ENCODE measurements around the gene CLHC1.
A peak's percentile ranks its signal among the peaks of the same experiment; 100 is the strongest.
"Not testable (repeated sequence)": the region's sequence is repeated elsewhere in the genome, so short reads cannot be mapped to it uniquely, and the experiment has no call there.

The CLHC1 gene

DNA sequence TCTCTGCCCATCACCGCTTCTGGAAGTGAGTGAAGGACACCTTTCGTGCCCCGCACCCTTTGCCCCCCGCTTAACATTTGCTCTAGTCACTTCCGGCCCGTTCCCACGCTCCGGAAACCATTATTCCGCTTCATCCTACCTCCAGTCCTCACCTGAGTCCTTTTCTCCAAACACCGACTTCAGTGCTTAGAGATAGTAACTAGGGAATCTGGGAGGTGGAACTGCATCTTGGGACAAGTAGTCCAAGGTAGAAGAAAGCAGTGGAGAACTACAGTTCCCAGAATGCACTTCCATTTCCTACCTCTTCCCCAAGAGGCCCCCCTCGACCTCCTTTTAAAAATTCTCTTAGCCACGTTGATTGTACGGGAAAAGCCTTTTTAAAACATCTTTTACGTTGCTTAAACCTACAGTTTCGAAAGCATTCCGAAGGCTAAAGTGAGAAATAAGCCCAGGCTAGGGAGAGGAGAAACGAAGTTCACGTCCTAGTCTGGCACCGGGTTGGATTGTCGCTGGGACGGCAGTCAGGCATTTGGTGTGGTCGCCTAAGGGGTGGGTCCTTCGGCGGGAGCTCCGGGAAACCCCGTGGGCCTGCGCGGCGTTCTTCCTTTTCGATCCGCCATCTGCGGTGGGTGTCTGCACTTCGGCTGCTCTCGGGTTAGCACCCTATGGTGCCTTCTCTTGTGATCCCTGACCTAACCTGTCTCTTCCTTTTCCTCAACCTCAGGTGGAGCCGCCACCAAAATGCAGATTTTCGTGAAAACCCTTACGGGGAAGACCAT is at the start of gene CLHC1, which contains the start of gene RPS27A:
Gene CLHC1 (minus strand): TSS at position 210 of the 779 bp plus-strand sequence. CDS start 9,882 bp downstream, outside the sequence.
Gene RPS27A (plus strand): TSS at position 605 of the 779 bp plus-strand sequence. CDS start 137 bp downstream, at position 742.
- DNase-seq (ENCODE audit: low spot score), result peak; percentile 98

DNA sequence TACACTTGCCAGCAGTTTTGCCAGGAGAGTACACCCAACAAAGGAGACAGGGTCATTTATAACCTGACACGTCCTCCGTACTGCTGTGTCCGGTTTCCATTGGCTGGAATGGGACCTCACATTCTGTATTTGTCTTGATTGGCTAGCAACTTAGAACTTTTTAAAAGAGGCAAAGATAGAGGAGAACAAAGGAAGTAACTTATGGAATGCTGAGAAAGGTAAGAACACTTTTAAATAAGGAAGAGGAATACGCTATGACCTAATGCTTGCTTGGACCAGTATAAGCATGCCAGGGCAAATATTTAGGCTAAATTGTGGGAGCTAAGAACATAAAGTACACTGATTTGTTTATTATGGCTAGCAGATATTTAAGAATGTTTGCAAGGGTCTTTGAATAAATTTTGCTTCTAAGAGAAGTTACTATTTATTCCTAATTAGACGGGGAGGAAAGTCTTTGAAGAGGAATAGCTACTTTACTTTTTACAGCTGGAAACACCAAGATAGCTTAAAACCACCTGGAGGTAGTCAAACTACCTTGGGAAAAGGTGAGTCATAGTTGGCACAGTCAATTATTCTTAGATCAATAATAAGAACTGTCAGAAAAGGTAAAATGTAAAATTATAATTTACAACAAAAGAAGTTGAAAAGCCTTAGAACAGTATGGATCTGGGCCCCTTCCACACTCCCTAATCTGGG is 48.9 kb upstream of the CLHC1 start:
- not testable (repeated sequence) for DNase-seq (ENCODE audit: low spot score)

DNA sequence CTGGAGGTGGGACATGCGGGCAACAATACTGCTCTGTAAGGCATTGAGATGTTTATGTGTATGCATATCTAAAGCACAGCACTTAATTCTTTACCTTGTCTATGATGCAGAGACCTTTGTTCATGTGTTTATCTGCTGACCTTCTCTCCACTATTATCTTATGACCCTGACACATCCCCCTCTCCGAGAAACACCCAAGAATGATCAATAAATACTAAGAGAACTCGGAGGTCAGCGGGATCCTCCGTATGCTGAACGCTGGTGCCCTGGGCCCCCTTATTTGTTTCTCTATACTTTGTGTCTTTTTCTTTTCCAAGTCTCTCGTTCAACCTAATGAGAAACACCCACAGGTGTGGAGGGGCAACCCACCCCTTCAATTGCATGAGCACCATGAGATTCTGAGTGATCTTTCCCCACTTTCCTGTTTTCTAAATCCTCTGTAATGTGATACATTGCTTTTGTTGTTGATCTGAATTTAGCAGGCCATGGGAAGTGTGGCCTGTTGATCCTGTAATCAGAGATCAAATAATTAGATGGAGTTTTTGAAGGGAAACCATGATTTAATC is 47.8 kb upstream of the CLHC1 start:
- not testable (repeated sequence) for DNase-seq (ENCODE audit: low spot score)

DNA sequence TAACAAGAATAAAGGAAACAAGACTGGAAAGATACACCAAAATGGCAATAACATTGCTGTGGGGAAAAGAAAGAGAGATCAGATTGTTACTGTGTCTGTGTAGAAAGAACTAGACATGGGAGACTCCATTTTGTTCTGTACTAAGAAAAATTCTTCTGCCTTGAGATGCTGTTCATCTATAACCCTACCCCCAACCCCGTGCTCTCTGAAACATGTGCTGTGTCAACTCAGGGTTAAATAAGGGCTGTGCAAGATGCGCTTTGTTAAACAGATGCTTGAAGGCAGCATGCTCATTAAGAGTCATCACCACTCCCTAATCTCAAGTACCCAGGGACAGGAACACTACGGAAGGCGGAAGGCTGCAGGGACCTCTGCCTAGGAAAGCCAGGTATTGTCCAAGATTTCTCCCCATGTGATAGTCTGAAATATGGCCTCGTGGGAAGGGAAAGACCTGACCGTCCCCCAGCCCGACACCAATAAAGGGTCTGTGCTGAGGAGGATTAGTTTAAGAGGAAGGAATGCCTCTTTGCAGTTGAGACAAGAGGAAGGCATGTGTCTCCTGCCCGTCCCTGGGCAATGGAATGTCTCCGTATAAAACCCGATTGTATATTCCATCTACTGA is 47.2 kb upstream of the CLHC1 start:
- DNase-seq (ENCODE audit: low spot score), result not testable (repeated sequence)

DNA sequence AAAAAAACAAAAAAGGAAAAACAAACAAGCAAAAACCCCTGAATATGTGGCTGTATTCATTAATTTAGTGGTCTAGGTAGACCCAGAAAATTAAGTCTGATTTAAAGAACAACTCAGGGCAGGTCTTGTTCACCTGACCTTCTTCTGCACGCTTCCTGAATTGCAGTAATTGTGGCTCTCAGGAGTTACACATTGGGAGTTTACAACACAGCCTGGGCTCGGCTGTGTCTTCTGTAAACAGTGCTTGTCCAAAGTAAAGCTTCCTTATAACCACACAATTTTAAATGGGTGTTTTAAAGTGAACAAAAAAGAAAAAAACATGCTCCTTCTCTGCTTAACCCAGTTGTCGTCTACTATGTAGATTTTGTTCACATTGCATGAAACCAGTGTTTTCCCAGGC is 45.2 kb upstream of the CLHC1 start:
- no peak for DNase-seq (ENCODE audit: low spot score)

DNA sequence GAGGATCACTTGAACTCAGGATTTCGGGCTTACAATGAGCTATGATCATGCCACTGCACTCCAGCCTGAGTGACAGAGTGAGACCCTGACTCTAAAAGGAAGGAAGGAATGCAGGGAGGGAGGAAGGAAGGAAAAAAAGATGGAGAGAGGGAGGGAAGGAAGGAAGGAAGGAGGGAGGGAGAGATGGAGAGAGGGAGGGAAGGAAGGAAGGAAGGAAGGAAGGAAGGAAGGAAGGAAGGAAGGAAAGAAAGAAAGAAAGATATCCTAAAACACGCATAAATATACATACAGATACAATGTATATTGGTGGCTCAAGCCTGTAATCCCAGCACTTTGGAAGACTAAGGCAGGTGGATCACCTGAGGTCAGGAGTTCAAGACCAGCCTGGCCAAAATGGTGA is 42.3 kb upstream of the CLHC1 start:
- DNase-seq (ENCODE audit: low spot score), result not testable (repeated sequence)

DNA sequence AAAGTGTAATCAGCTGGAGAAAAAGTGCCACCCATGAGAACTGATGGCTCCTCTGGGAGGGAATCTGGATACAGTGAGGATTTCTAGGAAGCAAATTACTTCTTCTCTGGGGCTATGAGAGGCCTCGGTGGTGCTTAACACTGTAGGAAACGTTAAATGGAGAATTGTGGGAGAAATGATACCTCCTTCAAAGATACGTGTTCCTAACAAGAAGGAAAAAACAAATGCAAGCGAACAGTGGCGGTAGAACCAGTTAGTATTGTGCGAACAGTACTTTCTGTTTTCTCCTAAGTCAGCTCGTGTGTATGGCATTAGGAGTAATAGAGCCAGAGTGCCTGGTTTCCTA is 37.5 kb upstream of the CLHC1 start:
- peak; percentile 21 for DNase-seq (ENCODE audit: low spot score)

DNA sequence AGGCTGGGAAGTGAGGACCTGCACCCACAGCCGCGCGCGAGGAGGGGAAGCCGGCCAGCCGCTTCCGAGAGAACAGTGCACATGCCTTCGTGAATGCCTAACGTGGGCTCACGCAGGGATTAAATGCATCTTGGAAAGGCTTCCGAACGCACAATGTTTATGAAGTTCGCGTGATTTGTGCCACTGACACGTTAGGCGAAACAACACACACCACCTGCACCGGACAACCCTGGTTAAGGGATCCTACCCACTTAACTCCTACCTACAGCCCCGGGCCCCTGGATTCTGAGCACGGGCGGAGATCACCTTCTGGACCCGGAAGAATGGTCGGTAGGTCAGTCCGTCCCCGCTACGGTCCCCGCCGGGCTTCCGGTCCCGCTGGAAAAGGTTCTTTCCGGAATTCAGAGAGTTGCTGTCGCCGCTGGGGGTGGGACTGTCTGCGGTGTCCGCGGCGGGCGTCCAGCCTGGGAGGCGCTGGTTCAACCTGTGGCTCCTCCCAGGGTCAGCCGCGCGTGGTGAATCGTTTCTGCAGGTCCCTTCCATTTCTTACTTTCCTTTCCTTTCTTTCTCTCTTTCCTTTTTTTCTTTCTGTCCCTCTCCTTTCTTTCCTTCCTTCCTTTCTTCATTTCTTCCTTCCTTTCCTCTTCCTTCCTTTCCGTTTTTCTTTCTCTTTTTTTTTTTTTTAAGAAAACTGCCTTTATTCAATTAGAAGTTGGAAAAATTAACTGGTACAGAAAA is 37.0 kb upstream of the CLHC1 start, which contains the start of gene MTIF2:
Gene MTIF2 (minus strand): TSS at position 325 of the 738 bp plus-strand sequence. CDS start 5,373 bp downstream, outside the sequence.
- peak; percentile 96 for DNase-seq (ENCODE audit: low spot score)

DNA sequence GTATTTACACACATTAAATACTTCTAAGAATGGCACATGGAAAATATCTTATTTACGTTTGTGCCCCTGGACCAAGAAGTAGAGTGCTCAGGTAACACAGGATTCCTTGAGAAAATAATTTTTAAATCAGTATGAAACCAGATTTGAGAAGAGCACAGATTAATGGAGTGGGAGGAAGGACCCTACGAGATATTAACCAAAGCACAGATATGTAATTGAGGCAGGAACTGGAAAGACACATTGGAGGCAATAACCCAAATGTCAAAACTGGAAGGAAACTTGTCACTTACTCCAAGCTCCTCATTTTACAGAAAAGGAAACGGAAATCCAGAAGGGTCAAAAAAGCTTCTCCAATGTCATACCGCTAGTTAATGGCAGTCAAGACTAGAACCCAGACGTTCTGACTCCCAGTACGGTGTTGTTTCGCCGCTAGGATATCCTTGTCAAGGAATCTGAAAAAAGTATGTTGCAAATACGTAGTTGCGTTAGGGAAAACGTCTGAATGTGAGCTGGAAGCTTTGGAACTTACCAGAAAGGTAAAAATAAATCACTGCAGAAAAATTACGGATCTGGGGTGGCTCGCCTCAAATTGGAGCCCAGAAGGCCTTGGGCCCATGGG is 36.3 kb upstream of the CLHC1 start:
- peak; percentile 55 for DNase-seq (ENCODE audit: low spot score)

DNA sequence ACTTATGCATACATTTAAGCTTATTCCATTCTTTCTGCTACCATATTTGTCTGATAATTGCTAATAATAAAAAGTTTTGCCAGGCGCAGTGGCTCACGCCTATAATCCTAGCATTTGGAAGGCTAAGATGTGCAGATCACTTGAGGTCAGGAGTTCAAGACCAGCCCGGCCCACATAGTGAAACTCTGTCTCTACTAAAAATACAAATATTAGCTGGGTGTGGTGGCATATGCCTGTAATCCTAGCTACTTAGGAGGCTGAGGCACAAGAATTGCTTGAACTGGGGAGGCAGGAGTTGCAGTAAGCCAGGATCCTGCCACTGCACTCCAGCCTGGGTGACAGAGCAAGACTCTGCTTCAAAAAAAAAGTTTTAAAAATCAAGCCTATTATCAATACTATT is 27.5 kb upstream of the CLHC1 start:
- DNase-seq (ENCODE audit: low spot score), result not testable (repeated sequence)

DNA sequence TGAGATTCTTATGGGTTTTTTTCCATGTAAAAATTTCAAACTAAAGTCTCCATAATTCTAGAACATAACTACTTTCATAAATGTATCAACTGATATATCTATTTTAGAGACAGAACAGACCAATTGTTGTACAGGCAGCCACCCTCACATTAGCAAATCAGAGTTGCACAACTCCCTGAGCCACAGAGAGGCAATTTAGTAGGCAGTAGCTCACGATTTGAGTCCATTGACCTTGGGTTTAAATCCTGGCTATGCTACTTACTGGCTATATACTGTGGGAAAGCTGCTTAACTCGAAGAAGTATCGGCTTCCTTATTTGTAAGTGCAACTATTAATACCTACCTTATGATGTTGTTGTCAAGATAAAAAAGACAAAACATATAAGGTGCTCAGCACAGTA is 20.7 kb upstream of the CLHC1 start:
- DNase-seq (ENCODE audit: low spot score), result no peak

DNA sequence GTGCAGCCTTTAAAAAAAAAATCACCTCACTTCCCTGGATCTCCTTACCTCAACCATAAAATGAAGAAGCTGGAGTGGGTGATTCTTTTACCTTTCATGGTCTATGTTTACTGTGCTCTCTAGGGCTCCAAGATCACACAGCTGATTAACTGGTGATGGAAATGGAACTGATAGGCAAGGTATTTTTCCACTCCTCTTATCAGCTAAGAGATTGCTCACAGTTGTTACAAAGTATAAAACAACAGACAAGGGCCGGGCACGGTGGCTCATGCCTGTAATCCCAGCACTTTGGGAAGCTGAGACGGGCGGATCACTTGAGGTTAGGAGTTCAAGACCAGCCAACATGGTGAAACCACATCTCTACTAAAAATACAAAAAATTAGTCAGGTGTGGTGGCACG is 14.9 kb upstream of the CLHC1 start:
- DNase-seq (ENCODE audit: low spot score), result no peak

DNA sequence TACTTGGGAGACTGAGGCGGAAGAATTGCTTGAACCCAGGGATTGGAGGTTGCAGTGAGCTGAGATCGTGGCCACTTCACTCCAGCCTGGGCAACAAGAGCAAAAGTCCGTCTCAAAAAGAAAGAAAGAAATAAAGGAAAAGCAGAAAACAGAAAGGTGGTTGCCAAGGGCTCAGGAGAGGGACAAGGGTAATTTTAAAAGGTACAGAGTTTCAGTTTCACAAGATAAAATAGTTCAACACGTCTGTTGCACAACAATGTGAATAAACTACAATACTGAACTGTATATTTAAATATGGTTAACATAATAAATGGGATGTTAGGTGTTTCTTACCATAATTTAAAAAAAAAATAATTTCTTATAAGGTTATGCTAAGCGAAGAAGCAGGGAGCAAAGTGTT is 13.3 kb upstream of the CLHC1 start:
- DNase-seq (ENCODE audit: low spot score), result no peak

DNA sequence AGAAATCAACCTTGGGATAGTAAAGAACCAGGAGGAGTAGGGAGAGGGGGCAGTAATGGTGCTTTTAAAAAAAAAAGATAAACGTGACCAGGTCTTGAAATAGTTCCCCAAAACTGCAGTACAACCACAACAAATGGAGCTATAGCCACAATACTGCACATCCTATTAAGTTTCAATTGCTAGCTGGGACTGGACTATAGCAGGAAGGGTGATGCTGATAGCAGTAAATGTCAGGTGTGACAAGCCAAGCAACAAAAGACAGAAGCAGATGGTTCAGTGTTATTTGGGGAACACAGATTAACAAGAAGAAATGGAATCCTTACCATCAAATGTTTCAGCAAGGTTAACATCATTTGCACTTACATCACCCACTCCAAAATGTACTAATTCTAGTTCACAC is 10.5 kb upstream of the CLHC1 start:
- DNase-seq (ENCODE audit: low spot score), result no peak

DNA sequence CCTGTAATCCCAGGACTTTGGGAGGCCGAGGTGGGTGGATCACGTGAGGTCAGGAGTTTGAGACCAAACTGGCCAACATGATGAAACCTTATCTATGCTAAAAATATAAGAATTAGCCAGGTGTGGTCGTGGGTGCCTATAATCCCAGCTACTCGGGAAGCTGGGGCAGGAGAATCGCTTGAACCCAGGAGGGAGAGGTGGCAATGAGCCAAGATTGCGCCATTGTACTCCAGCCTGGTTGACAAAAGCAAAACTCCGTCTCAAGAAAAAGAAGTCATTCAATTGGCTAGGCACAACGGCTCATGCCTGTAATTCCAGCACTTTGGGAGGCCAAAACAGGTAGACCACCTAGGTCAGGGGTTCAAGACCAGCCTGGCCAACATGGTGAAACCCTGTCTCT is 9.5 kb upstream of the CLHC1 start:
- not testable (repeated sequence) for DNase-seq (ENCODE audit: low spot score)

DNA sequence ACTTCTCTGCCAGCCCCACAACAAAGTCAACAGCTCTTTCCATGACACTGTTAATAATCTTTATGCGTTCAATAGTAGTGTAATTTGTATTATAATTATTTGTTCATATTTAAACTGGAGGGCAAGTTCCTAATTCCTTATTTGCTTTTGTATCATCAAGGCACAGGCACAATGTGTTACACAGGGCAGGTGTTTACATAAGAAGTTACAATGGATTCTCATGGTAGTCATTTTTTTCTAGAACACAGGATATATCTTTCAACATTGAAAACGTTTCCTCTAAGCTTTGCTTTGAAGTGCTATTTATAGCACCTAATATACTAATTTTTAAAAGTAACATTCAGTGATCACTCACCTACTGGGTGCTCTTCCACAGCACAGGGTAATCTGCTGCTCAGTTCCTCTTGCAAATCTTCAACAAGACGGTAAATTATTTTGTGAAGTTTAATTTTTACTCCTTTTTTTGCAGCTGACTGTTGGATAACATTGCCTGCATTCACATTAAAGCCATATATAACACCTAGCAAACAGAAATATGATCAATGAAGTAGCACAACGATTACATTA is 7.6 kb upstream of the CLHC1 start:
- DNase-seq (ENCODE audit: low spot score), result no peak

DNA sequence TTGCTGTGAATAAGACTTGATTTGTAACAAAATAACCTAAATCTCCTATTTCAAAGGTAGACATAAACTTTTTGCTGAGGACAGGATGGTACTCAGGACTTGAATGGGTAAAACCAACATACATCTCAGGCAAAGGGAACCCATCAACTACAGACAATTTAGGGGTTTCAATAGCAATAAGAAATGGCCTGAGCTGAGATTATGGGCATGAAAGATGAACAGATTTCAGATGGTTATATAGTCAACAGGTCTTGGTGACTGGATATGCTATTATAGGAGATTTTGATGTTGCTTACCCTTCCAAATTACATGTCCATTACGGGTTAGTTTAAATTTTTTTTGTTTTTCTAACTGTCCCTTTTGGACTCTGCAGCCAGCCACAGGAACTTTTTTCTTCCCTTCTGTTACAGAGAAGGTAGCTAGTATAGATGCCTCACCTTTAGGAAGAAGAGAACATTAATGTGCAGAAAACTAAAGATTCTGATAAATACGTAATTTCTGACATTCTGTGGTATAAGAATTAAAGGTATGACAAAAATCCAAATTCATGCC is 5.0 kb upstream of the CLHC1 start:
- DNase-seq (ENCODE audit: low spot score), result no peak

DNA sequence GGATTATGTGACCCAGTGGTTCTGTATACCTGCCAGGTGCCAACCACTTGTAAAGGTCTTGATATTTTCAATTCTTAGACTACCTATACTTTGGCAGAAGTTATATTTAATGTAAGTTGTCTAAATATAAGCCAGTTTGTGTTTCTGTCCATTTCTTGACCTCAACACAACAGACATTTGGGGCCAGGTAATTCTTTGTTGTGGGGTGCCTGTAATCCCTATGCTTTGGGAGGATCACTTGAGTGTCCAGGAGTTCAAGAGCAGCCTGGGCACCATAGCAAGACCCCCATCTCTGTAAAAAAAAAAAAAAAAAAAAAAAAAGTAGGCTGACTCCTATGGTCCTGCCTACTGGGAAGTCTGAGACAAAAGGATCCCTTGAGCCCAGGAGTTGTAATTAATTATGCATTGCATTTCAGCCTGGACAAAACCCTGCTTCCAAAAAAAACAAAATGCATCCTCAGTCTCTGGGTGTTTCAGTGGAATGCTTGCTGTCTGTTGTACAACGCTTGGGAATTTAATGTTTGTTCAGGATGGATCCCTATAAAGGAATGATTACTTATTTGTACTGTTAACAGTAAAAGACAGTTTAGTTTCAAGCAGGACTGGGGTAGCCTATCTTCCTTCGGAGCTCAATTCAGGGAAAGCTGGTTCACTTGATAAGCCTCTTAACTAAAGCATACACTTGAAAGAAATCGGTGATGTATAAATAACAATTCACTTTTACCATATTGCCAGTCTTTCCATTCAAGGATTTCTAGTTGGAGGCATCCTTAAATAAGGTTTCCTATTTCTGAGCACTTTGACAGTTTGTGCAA is 3.8 kb upstream of the CLHC1 start:
- DNase-seq (ENCODE audit: low spot score), result no peak

DNA sequence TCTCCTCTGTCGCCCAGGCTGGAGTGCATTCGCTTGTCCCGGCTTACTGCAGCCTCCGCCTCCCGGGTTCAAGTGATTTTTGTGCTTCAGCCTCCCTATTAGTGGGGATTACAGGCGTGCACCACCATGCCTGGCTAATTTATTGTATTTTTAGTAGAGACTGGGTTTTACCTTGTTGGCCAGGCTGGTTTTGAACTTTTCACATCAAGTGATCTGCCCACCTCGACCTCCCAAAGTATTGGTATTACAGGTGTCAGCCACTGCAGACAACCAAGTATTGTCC is 1.5 kb upstream of the CLHC1 start:
- no peak for DNase-seq (ENCODE audit: low spot score)

All from RKO (cell line).